ENCODE results near the gene TRMT5.
A peak's percentile ranks its signal among the peaks of the same experiment; 100 is the strongest.

Gene TRMT5

DNA sequence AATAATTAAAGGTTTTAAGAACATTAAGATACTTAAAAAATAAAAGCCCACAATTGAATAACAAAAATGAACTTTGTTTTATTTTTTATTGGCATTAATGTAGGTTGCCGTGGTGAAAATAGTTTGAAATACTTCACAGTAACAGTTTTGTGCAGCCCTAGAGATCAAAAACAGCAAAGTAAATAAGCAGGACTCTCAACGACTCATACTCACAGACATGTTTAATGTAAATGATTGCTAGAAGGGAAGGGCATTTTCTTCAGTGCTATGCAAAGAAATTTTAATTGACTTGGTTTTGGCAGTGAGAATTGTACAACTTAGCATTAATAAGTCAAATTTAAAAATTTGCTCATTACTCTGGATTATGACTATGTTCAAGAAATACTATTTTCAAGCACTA is 16.0 kb downstream of the TRMT5 start:
- DNase-seq = no peak

DNA sequence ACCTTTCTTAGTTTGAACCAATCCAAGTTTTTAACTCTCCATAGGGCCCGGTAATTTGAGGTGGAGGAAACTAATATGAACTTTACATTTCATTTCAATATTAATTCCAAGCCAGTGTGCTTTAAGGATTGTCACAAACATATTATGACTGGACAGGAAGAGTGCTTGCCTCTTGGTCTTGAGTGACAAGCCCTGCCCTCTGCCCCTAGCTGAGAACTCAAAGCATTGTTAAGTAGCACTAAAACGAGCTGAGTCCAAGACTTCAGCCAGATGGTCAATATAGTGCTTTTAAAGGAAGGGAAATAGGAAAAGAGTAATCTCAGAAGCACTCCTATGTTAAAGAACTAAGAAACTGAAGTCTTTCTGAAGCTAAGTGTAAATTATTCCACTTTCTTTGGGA is 17.1 kb downstream of the TRMT5 start:
- no peak for DNase-seq

GRCh38 chr14:60958146-60958545 is 22.7 kb downstream of the TRMT5 start:
- DNase-seq = no peak

DNA sequence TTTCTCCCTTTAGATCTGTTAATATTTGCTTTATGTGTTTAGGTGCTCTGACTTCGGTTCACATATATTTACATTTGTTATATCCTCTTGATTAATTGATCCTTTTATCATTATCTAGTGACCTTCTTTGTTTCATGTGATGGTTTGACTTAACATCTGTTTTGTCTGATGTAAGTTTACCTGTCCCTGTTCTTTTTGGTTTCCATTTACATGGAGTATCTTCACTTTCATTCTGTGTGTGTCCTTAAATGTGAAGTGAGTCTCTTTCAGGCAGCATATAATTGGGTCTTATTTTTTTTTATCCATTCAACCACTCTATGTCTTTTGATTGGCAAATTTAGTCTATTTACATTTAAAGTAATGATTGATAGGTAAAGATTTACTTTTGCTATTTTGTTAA is 24.2 kb downstream of the TRMT5 start:
- peak; percentile 18 for DNase-seq

DNA sequence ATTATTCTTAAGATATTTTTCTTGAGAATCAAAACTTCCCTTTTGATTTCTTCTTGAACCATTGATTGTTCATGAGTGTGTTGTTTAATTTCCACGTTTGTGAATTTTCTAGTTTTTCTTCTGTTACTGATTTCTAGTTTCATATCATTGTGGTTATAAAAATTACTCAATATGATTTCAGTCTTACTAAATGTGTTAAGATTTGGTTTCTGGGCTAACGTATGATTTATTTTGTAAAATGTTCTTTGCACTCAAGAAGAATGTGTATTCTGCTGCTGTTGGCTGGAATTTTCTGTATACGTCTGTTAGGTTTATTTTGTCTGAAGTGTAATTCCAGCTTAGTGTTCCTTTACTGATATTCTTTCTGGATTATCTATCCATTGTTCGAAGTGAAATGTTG is 24.7 kb downstream of the TRMT5 start:
- peak; percentile 42 for DNase-seq

- no peak for DNase-seq
These were observed 29.0 kb downstream of the TRMT5 start for GRCh38 chr14:60951776-60952435.

DNA sequence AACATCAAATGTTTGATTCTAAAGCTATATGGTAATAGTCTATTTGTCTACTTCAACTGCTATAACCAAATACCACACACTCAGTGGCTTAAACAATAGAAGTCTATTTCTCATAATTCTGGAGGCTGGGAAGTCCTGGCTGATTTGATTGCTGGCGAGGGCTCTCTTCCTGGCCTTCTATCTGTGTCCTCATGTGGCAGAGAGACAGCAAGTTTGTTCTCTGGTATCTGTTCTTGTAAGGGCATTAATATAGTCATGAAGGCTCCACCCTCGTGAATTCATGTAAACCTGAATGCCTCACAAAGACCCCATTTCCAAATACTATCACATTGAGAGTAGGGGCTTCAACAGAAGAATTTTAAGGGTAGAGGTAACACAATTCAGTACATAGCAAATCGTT is 34.1 kb downstream of the TRMT5 start:
- no peak for DNase-seq

DNA sequence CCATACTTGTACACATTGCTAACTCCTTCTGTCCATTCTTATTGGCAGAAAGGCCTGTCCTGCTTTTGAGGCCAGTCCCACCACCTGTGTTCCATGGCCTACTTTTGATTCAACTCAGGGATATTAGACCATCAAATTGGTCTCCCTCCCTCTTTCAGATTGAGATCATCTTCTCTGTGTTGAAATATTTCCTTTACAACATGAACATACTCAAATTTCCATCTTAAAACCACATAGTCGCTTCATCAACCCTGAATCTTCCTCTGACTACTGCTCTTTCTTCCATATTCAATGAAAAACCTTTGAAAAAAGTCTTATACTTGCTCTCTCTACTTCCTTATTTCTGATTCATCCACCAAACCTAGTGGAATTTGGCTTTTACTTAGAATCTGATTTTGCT is 34.9 kb downstream of the TRMT5 start:
- DNase-seq = peak; percentile 53

- DNase-seq = no peak
These were observed 36.7 kb downstream of the TRMT5 start for GRCh38 chr14:60944204-60944603.

- no peak for DNase-seq
These were observed 37.2 kb downstream of the TRMT5 start for GRCh38 chr14:60943637-60944032.

DNA sequence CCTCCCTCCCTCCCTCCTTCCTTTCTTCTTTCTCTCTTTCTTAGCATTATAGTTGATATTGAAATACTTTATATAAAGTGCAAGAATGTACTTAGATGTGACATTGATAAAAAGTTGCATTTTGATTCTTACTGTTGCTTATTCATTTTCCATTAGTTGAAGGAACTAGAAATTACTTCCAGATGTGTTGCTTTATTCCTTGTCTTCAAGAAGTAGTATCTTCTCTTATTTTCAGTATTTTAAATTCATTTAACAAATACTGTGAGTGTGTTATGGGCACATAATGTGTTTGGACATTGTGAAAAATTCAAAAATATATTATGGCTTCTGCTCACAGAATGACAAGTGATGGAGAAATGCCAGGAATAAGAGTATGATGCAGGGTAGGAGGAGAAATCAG is 45.6 kb downstream of the TRMT5 start:
- DNase-seq = no peak

DNA sequence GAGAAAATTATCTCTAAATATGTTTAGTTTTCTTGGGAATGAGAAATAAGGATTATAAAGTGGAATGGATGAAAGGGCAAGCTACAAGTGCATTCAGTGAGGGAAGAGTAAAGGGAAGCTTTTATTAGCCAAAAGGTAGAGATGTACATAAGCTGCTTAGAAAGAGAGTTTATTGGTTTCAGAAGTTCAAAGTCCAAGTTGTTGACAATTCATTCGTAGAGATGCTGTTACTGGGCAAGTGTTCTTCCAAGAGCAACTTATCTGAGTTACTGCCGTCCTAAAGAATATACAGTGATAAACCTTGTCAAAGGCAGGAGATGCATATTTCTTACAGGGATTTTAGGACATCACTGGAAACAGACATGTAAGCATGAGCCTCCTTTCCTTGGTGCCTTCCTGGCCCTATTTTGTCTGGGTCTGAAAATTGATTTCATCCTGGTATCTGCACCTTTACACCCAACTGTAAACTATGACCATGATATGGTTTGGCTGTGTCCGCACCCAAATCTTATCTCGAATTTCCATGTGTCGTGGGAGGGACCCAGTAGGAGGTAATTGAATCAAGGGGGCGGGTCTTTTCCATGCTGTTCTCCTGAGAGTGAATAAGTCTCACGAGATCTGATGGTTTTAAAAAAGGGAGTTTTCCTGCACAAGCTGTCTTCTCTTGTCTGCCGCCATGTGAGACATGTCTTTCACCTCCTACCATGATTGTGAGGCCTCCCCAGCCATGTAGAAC is 46.8 kb downstream of the TRMT5 start:
- no peak for DNase-seq

DNA sequence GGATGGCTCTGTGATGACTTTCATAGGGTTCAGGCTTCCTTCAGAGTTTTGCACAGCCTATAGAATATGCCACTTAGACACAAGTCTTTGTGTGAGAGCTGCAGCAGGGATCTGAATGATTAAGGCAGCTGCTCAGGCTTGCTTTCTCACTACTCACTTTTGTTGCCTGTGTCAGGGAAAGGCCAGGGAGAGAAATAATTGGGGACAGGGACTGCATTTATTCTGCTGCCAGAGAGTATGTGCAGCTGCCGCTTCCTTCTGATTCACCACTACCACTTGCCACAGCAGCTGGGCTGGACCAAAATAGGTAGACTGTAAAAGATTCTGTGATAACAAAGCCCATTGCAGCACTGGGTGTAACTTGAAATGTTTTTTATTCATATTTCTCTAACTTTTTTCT is 49.7 kb downstream of the TRMT5 start:
- no peak for DNase-seq

DNA sequence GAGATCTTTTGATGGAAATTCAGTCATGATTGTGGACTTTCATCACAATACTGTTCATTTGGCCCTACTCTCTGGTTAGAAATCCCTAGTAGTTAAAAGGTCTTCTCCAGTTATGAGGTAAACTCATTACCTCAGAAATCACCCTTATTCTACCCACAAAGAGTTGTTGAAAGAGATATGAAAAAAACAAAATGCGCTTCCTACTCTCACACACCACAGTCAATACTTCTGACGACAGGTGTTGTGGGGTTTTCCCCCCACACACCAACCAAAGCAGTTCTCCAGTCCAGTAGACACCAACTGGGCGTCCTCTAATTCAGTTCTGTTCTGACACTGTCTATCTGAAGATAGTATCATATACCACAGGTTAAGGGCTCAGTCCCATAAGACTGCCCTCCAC is 54.9 kb downstream of the TRMT5 start:
- DNase-seq = no peak

DNA sequence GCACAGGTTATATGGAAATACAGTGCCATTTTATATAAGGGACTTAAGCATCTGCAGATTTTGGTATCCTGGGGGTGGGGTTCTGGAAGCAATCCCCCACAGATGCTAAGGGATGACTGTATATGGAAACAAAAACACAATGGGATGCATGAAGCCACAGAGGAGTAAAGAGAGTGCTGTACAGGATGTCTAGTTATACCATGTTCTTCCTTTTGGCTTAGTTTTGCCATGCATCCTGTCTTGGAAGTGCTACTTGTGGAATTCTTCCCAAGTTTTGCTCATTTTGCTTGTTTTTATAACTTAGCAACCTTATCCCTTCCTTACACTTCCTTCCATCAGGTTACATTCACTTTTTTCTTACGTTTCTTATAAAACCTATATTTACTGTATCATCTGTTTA is 55.6 kb downstream of the TRMT5 start:
- DNase-seq = no peak

DNA sequence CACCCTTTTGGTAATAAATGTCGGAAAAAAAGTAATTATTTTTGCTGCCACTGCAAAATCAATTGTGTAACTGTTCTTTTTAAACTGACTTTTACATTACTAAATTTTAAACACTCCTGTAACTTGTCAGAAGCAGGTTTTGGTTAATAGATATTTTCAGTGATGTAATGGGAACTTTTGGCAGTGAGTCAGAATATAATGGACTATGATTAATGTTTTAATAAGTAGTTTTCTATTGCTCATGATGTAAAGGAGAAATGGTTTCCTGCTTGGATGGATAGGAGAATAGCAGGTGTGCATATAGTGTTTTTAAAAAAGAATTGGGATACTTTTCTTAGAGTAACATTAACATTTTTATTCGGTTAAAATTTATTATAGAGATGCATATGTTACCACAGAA is 58.8 kb downstream of the TRMT5 start:
- DNase-seq = no peak
